Lower leg skin (tissue), 4 donors: ENCODE data around the gene MIER2. TPM values are rescaled to one million over a fixed set of nuclear protein-coding genes. Genes with fewer than 3 reads are reported as not detected.

Source experiments
- DNase-seq, 2 donors: peaks; one replicate each; pipeline ENCODE4 v3.0.0-alpha.2; 2019; ENCODE audit warnings: low spot score in 2 of 2
- H3K4me3 ChIP-seq: fragments of 200-600 bp; sonication (generic); 2 replicates; pipeline ENCODE4 v1.5.1; 2017; ENCODE audit warnings: mild to moderate bottlenecking, low read depth; ENCODE audit not compliant: poor library complexity, severe bottlenecking
- POLR2A ChIP-seq, 2 donors: fragments of 450-650 bp; IDR thresholded peaks; one replicate each; pipeline ENCODE4 v1.6.1; 2016 to 2017; ENCODE audit warnings: antibody characterized with exemption in 2 of 2, mild to moderate bottlenecking in 1 of 2, moderate library complexity in 1 of 2
- WGBS, 2 donors: methylation state at CpG; one replicate each; pipeline ENCODE4 v1.1.5; 2018; 5-methylcytosine and 5-hydroxymethylcytosine counted together
- intact Hi-C: fragments of 100-400 bp; cut with DNase I; formaldehyde crosslinking; loops from one replicate; pipeline ENCODE4 v1.15.0; 2023; ENCODE audit warnings: low total_unique reads
- total RNA-seq, 4 donors: library from RNA; depleted of rRNA; stranded (reverse); fragments of >200 nt; gene quantifications; one replicate each; pipeline ENCODE4 v1.1.0, GENCODE V29; 2016
- TF ChIP-seq, protein P1 (sequence below), 3 donors: fragments of 450-650 bp; IDR thresholded peaks; one replicate each; pipeline ENCODE4 v1.5.1; 2016; ENCODE audit warnings: antibody characterized with exemption in 3 of 3, mild to moderate bottlenecking in 3 of 3, moderate library complexity in 2 of 3

MIER2 gene
- total RNA-seq, 4 donors from 2014 or later, result 24.6 to 76.3 (median 51.8) TPM

DNA sequence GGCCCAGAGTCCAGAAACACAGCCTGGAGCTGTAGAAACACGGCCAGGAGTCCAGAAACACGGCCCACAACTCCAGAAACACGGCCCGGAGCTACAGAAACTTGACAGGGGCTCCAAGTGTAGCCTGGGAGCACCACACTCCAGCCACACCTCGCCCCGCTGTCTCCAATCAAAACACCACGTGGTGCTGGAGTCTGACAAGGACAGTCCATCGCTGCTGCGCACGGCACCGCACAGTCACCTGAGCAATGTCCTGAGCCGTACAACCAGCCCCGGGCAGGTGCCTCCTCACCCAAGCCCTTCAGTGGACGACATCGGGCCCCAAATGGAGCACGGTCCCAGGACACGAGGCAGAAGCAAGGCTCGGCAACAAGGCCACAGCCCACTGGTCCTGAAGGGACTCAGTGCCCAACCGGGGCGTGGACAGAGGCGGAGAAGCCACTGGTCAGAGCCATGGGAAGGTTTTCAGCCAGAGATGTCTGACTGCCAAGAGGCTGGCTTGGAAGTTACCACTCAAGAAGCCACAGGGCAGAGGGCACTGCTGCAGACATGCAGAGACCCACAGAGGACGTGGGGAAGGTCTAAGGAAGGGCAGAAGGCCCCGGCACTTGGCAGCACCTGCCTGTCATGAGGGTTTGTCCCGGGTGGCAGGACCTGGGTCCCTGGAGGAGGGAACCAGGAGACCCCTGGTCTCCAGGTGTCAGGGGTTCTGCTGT, 33.7 kb downstream of the MIER2 start:
- H3K4me3 ChIP-seq, result no peak overlapping the region
- intact Hi-C loops, result no loop called here
- 84 to 93% methylated on average over 23 to 24 of the region's 24 CpGs for WGBS, 2 donors
- TF ChIP-seq, protein P1, sequence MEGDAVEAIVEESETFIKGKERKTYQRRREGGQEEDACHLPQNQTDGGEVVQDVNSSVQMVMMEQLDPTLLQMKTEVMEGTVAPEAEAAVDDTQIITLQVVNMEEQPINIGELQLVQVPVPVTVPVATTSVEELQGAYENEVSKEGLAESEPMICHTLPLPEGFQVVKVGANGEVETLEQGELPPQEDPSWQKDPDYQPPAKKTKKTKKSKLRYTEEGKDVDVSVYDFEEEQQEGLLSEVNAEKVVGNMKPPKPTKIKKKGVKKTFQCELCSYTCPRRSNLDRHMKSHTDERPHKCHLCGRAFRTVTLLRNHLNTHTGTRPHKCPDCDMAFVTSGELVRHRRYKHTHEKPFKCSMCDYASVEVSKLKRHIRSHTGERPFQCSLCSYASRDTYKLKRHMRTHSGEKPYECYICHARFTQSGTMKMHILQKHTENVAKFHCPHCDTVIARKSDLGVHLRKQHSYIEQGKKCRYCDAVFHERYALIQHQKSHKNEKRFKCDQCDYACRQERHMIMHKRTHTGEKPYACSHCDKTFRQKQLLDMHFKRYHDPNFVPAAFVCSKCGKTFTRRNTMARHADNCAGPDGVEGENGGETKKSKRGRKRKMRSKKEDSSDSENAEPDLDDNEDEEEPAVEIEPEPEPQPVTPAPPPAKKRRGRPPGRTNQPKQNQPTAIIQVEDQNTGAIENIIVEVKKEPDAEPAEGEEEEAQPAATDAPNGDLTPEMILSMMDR (IDR thresholded peaks at IDR 0.05), result no peak
- TF ChIP-seq POLR2A (IDR thresholded peaks at IDR 0.05), result no peak
- peak in 1 of 2 donors; percentile 83 for DNase-seq

DNA sequence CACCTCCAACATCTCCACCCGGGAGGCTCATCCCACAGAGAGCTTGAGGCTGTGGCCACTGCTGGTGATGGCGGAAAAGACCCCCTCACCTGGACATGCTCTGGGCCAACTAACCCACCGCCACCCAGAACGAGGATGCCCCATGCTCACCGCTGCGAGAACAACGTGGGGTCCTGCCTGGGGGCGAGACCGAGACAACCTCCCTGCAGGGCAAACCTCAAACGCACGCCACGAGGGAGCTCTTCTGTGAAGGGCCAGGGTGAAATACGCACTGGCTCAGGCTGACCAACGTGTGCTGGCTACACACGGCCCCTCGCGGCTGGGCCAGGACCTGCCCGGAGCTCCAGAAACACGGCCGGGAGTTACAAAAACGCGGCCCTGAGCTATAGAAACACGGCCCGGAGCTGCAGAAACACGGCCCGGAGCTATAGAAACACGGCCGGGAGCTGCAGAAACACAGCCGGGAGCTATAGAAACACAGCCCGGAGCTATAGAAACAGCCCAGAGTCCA, 34.4 kb downstream of the MIER2 start:
- peak in 1 of 2 donors; percentile 80 for DNase-seq
- no peak overlapping the region for H3K4me3 ChIP-seq
- TF ChIP-seq POLR2A (IDR thresholded peaks at IDR 0.05), result no peak
- TF ChIP-seq, protein P1 (IDR thresholded peaks at IDR 0.05), result no peak
- intact Hi-C loops, result no loop called here
- WGBS, 2 donors, result 71 to 86% methylated on average over 26 to 30 of the region's 30 CpGs

DNA sequence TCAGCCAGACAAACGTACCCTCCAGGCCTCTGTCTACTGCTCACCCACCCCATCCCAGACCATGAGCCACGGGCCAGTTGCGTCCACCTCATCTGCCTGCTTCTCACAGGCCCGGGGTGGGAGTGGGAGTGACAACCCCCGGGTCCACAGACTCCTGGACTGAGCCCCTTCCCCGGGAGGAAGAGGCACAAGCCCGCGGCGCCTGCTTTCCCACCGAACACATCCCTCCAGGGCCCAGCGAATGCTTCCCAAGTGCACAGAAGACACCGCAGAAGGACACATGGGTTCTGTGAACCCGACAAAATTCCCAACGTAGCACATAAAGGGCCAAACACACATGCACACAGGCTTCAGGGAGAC, 35.4 kb downstream of the MIER2 start:
- no peak for TF ChIP-seq POLR2A (IDR thresholded peaks at IDR 0.05)
- TF ChIP-seq, protein P1 (IDR thresholded peaks at IDR 0.05), result no peak
- peak in 1 of 2 donors; percentile 64 for DNase-seq
- 88 to 91% methylated on average over 9 to 14 of the region's 14 CpGs for WGBS, 2 donors
- intact Hi-C loops, result no loop called here
- no peak overlapping the region for H3K4me3 ChIP-seq

DNA sequence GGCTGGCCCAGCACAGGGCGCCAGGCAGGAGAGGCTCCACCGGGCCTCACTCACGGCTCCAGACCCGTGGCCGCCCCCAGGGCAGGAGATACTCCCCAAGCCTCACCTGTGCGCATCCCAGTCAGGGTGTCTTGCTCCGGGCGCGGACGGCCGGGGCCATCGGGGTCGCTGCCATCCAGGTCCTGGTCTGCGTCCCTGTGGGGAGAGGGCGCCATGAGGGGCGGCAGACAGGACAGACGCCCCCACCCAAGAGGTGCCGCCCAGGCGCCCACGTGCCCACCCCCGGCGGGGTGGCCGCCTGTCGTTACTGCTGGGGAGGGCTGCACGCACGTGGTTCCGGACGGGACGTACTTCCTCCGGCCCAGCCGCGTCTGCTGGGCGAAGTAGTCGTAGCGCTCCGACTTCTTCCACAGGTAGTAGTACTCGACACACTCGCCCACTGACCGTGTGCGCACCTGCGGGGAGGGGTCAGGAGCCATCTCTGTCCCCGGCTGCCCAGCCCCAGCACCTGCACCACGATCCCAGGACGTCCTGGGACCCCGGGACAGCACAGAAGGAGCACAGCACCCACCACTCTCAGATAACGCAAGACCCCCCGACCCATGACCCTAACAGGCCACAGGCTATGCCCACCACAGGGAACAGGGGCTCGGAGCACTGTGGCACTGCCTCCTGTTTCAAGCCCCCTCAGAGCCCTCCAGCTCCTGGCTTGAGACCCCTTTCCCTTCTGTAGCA, 36.0 kb downstream of the MIER2 start:
- 94 to 96% methylated on average over 24 to 32 of the region's 48 CpGs for WGBS, 2 donors
- TF ChIP-seq POLR2A (IDR thresholded peaks at IDR 0.05), result no peak
- TF ChIP-seq, protein P1 (IDR thresholded peaks at IDR 0.05), result no peak
- DNase-seq, result peak in 1 of 2 donors; percentile 72
- intact Hi-C loops, result no loop called here
- H3K4me3 ChIP-seq, result no peak overlapping the region

DNA sequence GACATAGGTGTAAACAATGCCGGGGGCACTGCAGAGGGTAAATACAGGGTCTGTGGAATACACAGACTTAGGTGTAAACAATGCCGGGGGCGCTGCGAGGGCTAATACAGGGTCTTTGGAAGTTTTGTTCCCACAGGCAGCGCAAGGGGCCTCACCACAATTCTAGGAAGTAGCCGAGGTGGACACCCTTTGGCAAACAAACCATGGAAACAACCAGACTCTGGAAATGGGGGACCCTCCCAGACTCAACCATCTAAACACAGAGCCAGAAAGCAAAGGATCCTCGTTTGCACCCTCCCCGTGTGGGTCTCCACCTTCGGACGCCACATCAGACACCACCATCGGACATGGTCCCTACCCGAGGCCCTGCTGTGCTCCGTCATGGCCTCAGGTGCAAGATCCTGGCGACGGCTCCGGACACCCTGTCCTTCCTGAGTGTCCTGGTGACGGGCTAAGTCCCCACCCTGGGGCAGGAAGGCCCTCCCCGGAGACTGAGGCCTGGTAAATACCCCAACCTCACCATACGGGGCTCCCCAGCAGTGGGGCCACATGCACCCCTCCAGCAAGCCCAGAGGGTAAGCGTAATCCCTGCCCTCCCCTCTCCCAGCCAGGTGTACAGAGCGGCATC, 36.7 kb downstream of the MIER2 start:
- peak in 1 of 2 donors; percentile 80 for DNase-seq
- no peak overlapping the region for H3K4me3 ChIP-seq
- TF ChIP-seq POLR2A (IDR thresholded peaks at IDR 0.05), result no peak
- TF ChIP-seq, protein P1 (IDR thresholded peaks at IDR 0.05), result no peak
- intact Hi-C loops, result no loop called here
- WGBS, 2 donors, result 84 to 87% methylated on average over 19 to 21 of the region's 21 CpGs
